ENCODE results near the gene PSKH1.

DNA sequence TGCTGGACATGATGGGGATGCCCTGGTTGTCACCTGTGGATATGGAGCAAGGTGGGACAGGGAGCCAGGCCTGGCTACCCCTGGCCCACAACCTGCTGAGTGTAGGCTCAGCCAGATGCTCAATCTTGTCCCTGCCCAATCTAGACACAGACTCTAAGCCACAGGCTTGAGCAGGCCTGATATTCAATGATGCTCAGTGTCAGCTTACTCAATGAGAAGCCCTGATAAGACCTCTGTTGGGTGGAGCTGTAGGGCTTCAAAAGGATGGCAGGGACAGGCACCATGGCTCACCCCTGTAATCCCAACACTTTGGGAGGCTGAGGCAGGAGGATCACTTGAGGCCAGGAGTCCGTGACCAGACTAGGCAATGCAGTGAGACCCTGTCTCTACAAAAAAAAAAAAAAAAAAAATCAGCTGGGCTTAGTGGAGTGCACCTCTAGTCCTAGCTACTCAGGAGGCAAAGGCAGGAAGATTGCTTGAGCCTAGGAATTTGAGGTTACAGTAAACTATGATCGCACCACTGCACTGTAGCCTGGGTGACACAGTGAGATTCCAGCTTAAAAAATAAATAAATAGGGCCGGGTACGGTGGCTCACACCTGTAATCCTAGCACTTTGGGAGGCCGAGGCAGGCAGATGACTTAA, 47.5 kb downstream of the PSKH1 start:
- TF ChIP-seq, protein P1, sequence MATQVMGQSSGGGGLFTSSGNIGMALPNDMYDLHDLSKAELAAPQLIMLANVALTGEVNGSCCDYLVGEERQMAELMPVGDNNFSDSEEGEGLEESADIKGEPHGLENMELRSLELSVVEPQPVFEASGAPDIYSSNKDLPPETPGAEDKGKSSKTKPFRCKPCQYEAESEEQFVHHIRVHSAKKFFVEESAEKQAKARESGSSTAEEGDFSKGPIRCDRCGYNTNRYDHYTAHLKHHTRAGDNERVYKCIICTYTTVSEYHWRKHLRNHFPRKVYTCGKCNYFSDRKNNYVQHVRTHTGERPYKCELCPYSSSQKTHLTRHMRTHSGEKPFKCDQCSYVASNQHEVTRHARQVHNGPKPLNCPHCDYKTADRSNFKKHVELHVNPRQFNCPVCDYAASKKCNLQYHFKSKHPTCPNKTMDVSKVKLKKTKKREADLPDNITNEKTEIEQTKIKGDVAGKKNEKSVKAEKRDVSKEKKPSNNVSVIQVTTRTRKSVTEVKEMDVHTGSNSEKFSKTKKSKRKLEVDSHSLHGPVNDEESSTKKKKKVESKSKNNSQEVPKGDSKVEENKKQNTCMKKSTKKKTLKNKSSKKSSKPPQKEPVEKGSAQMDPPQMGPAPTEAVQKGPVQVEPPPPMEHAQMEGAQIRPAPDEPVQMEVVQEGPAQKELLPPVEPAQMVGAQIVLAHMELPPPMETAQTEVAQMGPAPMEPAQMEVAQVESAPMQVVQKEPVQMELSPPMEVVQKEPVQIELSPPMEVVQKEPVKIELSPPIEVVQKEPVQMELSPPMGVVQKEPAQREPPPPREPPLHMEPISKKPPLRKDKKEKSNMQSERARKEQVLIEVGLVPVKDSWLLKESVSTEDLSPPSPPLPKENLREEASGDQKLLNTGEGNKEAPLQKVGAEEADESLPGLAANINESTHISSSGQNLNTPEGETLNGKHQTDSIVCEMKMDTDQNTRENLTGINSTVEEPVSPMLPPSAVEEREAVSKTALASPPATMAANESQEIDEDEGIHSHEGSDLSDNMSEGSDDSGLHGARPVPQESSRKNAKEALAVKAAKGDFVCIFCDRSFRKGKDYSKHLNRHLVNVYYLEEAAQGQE (IDR thresholded peaks at IDR 0.05; ENCODE audit: insufficient replicate concordance, low read depth): no peak
- TF ChIP-seq, protein P2, sequence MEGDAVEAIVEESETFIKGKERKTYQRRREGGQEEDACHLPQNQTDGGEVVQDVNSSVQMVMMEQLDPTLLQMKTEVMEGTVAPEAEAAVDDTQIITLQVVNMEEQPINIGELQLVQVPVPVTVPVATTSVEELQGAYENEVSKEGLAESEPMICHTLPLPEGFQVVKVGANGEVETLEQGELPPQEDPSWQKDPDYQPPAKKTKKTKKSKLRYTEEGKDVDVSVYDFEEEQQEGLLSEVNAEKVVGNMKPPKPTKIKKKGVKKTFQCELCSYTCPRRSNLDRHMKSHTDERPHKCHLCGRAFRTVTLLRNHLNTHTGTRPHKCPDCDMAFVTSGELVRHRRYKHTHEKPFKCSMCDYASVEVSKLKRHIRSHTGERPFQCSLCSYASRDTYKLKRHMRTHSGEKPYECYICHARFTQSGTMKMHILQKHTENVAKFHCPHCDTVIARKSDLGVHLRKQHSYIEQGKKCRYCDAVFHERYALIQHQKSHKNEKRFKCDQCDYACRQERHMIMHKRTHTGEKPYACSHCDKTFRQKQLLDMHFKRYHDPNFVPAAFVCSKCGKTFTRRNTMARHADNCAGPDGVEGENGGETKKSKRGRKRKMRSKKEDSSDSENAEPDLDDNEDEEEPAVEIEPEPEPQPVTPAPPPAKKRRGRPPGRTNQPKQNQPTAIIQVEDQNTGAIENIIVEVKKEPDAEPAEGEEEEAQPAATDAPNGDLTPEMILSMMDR (IDR thresholded peaks at IDR 0.05; ENCODE audit: insufficient read depth, low read length): no peak
- no peak for TF ChIP-seq POLR2AphosphoS5 (IDR thresholded peaks at IDR 0.05; ENCODE audit: low read depth)
- TF ChIP-seq SPI1 (IDR thresholded peaks at IDR 0.05; ENCODE audit: borderline replicate concordance, low read depth): no peak

Measured in HL-60 (cell line).